B cell (primary cell): Measurements from ENCODE around the gene ILDR2. TPM values are rescaled to one million over a fixed set of nuclear protein-coding genes. Genes with fewer than 3 reads are reported as not detected.

ENCODE experiments used
- ATAC-seq: fragments of 200-7000 bp; cut with Tn5 transposase; one replicate; pipeline ENCODE4 v1.10.0; 2021; ENCODE audit warnings: low read depth, mild to moderate bottlenecking, moderate number of reproducible peaks, moderate library complexity
- CTCF ChIA-PET: fragments of 350-600 bp; sonication (Branson Sonifier 250); formaldehyde crosslinking; loops from one replicate; lab custom pipeline; 2021; ENCODE audit warnings: antibody characterized with exemption, inconsistent platforms; lab: Charles Lee
- POLR2A ChIA-PET: fragments of 350-600 bp; sonication (Branson Sonifier 250); formaldehyde crosslinking; loops from one replicate; lab custom pipeline; 2021; ENCODE audit warnings: antibody characterized with exemption; lab: Charles Lee
- DNase-seq: peaks from one replicate; pipeline ENCODE4 v3.0.0; 2013
- H2AFZ ChIP-seq: 2 replicates; pipeline ENCODE4 v1.6.1; 2012; ENCODE audit warnings: mild to moderate bottlenecking, low read depth, low read length; ENCODE audit not compliant: insufficient read depth, poor library complexity, severe bottlenecking
- H3K27ac ChIP-seq, 2 donors: 1 replicate in 1 of 2; 2 replicates in 1 of 2; pipeline ENCODE4 v1.5.1; 2012 to 2013; ENCODE audit warnings: low read length in 2 of 2, mild to moderate bottlenecking in 2 of 2, moderate library complexity in 1 of 2
- H3K27me3 ChIP-seq, 4 experiments: fragments of 200-600 bp in 1 of 4; sonication (generic) in 1 of 4; replicated peaks in 1 of 4; 1 replicate in 2 of 4; 2 replicates in 2 of 4; pipeline versions ENCODE4 v1.6.1 to v1.7.0; 2013 to 2016; ENCODE audit warnings: low read length in 3 of 4, mild to moderate bottlenecking in 2 of 4, mixed read lengths in 1 of 4, moderate library complexity in 1 of 4; ENCODE audit not compliant: insufficient read depth in 4 of 4, control insufficient read depth in 3 of 4; ENCODE audit errors: control extremely low read depth in 1 of 4
- H3K36me3 ChIP-seq, 2 experiments: replicated peaks in 1 of 2; 1 replicate in 1 of 2; 2 replicates in 1 of 2; pipeline versions ENCODE4 v1.6.1 to v1.7.1; 2013; ENCODE audit warnings: low read length in 1 of 2; ENCODE audit not compliant: insufficient read depth in 2 of 2, control insufficient read depth in 1 of 2; ENCODE audit errors: control extremely low read depth in 1 of 2, extremely low read depth in 1 of 2
- H3K4me1 ChIP-seq, 2 donors: fragments of 200-600 bp in 1 of 2; sonication (generic) in 1 of 2; 1 replicate in 1 of 2; 2 replicates in 1 of 2; pipeline versions ENCODE4 v1.5.1 to v1.6.1; 2013 to 2017; ENCODE audit warnings: low read length in 2 of 2; ENCODE audit not compliant: control insufficient read depth in 2 of 2, insufficient read depth in 2 of 2
- H3K4me2 ChIP-seq: replicated peaks from 2 replicates; pipeline ENCODE3; 2012; ENCODE audit warnings: mild to moderate bottlenecking, low read depth, low read length; ENCODE audit not compliant: poor library complexity, severe bottlenecking
- H3K4me3 ChIP-seq, 5 experiments: fragments of 200-600 bp in 1 of 5; sonication (generic) in 1 of 5; 1 replicate in 3 of 5; 2 replicates in 2 of 5; pipeline versions ENCODE4 v1.5.1 to v1.7.0; 2011 to 2016; ENCODE audit warnings: low read length in 4 of 5, mild to moderate bottlenecking in 4 of 5, low read depth in 2 of 5, control low read depth in 1 of 5, moderate library complexity in 1 of 5; ENCODE audit not compliant: insufficient read depth in 1 of 5; ENCODE audit errors: control extremely low read depth in 1 of 5, extremely low read depth in 1 of 5
- H3K79me2 ChIP-seq: fragments of 200-600 bp; sonication (generic); one replicate; pipeline ENCODE4 v1.6.0; 2016; ENCODE audit warnings: low read length; ENCODE audit not compliant: control insufficient read depth, insufficient read depth
- H3K9ac ChIP-seq: fragments of 200-600 bp; sonication (generic); 2 replicates; pipeline ENCODE4 v1.6.1; 2017; ENCODE audit warnings: mild to moderate bottlenecking, low read length, moderate library complexity
- H3K9me3 ChIP-seq, 3 donors: one replicate each; pipeline versions ENCODE4 v1.6.1 to v1.7.1; 2013; ENCODE audit warnings: low read length in 2 of 3; ENCODE audit not compliant: control insufficient read depth in 2 of 3, insufficient read depth in 1 of 3; ENCODE audit errors: control extremely low read depth in 1 of 3
- H4K20me1 ChIP-seq: 2 replicates; pipeline ENCODE4 v1.6.0; 2012; ENCODE audit warnings: mild to moderate bottlenecking, low read length; ENCODE audit not compliant: insufficient read depth, control insufficient read depth, poor library complexity, severe bottlenecking
- H3K27ac Mint-ChIP-seq: one replicate; pipeline ENCODE4 v1.8.0; 2021; ENCODE audit warnings: mixed read lengths
- H3K27me3 Mint-ChIP-seq: one replicate; pipeline ENCODE4 v1.8.0; 2021; ENCODE audit warnings: mixed read lengths
- H3K4me1 Mint-ChIP-seq: one replicate; pipeline ENCODE4 v1.8.0; 2021; ENCODE audit warnings: mixed read lengths
- H3K4me3 Mint-ChIP-seq: one replicate; pipeline ENCODE4 v1.8.0; 2021; ENCODE audit warnings: mixed read lengths
- H3K9me3 Mint-ChIP-seq: one replicate; pipeline ENCODE4 v1.8.0; 2022; ENCODE audit warnings: mixed read lengths; ENCODE audit not compliant: insufficient read depth
- CTCF ChIP-seq: fragments of 200-600 bp; IDR thresholded peaks from one replicate; pipeline ENCODE4 v1.8.0; 2022; ENCODE audit warnings: antibody characterized with exemption, mild to moderate bottlenecking
- EZH2 ChIP-seq: IDR thresholded peaks from 2 replicates; pipeline ENCODE4 v1.6.1; 2012; ENCODE audit warnings: borderline replicate concordance, low read depth, mild to moderate bottlenecking, moderate library complexity, low read length; ENCODE audit not compliant: insufficient read depth, poor library complexity, severe bottlenecking
- WGBS: methylation state at CpG from one replicate; pipeline ENCODE4 v1.1.5; 2013; ENCODE audit warnings: missing lambda C conversion rate; ENCODE audit not compliant: insufficient coverage; 5-methylcytosine and 5-hydroxymethylcytosine counted together
- intact Hi-C: fragments of 100-400 bp; cut with micrococcal nuclease; formaldehyde crosslinking; loops from one replicate; pipeline ENCODE4 v1.10.0; 2022
- polyA plus RNA-seq: library from polyadenylated mRNA; depleted of rRNA; stranded (reverse); fragments of >200 nt; gene quantifications from 2 replicates; pipeline ENCODE4 v1.2.3, GENCODE V29; 2012
- total RNA-seq, 2 donors: library from RNA; stranded (reverse); fragments of 120-200 nt in 1 of 2; gene quantifications; 1 replicate in 1 of 2; 2 replicates in 1 of 2; pipeline versions ENCODE4 v1.2.3 to v1.2.4, GENCODE V29; 2013 to 2022

The ILDR2 gene
- total and polyA plus RNA-seq, 2 donors (not counting 1 experiment from before 2014, with no cell fraction given) = 0.01 TPM; not detected in 1

- H4K20me1 ChIP-seq = no peaks in the 10 kb centered on the region
- no peaks in the 10 kb centered on the region for H3K79me2 ChIP-seq
- no peak overlapping the region for H3K4me3 ChIP-seq
- H3K36me3 ChIP-seq = no peaks in the 10 kb centered on the region
- DNase-seq = no peak
- POLR2A ChIA-PET = no interaction called here
- no peak overlapping the region for H3K9ac ChIP-seq
- TF ChIP-seq CTCF = no peak
- TF ChIP-seq EZH2 = no peak
- H3K4me3 Mint-ChIP-seq = no peak overlapping the region
- no peak overlapping the region for H3K27ac ChIP-seq
- intact Hi-C loops = no loop called here
- H3K4me1 ChIP-seq = no peaks in the 10 kb centered on the region
- no peaks in the 10 kb centered on the region for H3K9me3 ChIP-seq
- peaks cover 0 to 6% (median 0%) of the 10 kb centered on the region in 4 experiments for H3K27me3 ChIP-seq
- CTCF ChIA-PET = no interaction called here
- no CpG with 5 or more reads among the region's 1 CpG for WGBS
- peaks cover 30% of the 10 kb centered on the region for H3K27me3 Mint-ChIP-seq
- no peak overlapping the region for H3K4me2 ChIP-seq
- no peak overlapping the region for H2AFZ ChIP-seq
- no peak for ATAC-seq
- no peak overlapping the region for H3K27ac Mint-ChIP-seq
- H3K9me3 Mint-ChIP-seq = no peaks in the 10 kb centered on the region
- no peaks in the 10 kb centered on the region for H3K4me1 Mint-ChIP-seq
Observed at GRCh38 chr1:167022384-167022783, 47.0 kb upstream of the ILDR2 start.

GRCh38 chr1:167016100-167016750, 40.9 kb upstream of the ILDR2 start:
- Histone ChIP-seq H3K27me3 (peaks cover 0 to 8% (median 2%) of the 10 kb centered on the region in 4 experiments), H3K36me3 (no peaks in the 10 kb centered on the region), H3K9ac (no peak overlapping the region), H3K79me2 (no peaks in the 10 kb centered on the region), H2AFZ (no peak overlapping the region), H3K4me1 (no peaks in the 10 kb centered on the region), H3K27ac (no peak overlapping the region), H3K4me2 (no peak overlapping the region), H4K20me1 (no peaks in the 10 kb centered on the region), H3K9me3 (no peaks in the 10 kb centered on the region), H3K4me3 (no peak overlapping the region)
- no peaks in the 10 kb centered on the region for H3K4me1 Mint-ChIP-seq
- WGBS = no CpG with 5 or more reads among the region's 6 CpGs
- ChIA-PET POLR2A (no interaction called here), CTCF (no interaction called here)
- DNase-seq (no peak), ATAC-seq (no peak)
- no peak overlapping the region for H3K4me3 Mint-ChIP-seq
- intact Hi-C loops = no loop called here
- peaks cover 22% of the 10 kb centered on the region for H3K27me3 Mint-ChIP-seq
- no peak for TF ChIP-seq EZH2
- no peak for TF ChIP-seq CTCF
- H3K27ac Mint-ChIP-seq = no peak overlapping the region
- H3K9me3 Mint-ChIP-seq = no peaks in the 10 kb centered on the region
